Measurements from ENCODE around the gene SETD3.
"Not testable (repeated sequence)": the region's sequence is repeated elsewhere in the genome, so short reads cannot be mapped to it uniquely, and the experiment has no call there.

SETD3 gene

DNA sequence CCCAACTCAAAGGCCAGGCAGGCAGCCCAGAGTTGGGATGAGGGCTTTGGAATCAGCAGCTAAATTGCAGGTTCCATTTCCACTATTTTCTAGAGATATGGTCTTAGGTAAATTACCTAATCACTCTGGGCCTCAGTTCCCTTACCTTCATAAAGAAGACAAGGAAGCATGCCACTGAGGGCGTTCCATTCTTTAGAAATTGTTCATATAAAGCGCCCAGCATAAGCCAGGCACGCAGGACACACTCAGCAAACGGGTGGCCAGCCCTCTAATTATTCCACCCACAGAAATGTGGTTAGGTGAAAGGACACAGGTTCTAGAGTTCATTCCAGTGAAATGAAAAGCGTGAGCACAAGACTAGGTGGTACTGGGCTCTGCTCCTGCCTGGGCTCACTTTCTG lies 120.8 kb downstream of the SETD3 start:
- no peak for DNase-seq (ENCODE audit: low spot score)

GRCh38 chr14:99357916-99358390 lies 122.7 kb downstream of the SETD3 start:
- no peak for DNase-seq (ENCODE audit: low spot score)

DNA sequence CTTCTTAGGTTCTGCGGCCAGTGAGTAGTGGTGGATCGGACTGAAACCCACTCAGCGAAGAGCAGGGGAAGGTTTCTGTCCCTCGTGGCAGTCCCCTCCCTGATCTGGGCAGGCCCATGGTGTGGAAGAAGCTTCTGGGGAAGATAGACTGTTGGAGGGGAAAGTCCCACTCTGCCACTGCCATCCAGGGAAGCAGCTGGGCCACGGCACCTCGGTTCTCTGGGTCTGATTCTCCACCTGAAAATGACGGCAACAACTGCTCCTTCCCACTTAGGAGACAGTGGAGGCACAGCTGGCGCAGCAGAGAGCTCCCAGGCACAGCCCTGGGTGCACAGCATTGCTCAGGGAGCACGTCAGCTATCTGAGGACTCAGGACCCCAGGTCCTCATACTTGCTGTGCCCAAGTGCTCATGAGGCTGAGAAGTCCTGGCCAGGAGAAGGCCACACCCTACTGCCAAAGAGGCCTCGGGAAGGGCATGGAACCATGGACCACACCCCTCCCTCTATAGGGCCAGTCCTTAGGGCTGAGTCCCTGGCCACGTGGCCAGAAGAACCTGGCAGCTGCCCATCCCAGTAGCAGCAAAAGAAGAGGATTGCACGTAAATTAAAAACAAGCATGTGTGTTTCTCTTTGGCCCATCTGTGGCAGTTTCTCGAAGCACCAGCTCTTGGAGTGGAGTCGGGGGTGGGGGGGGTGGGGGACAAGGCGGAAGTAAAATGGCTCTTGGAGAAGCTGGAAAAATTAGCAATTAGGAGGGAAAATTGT lies 123.3 kb downstream of the SETD3 start:
- DNase-seq (ENCODE audit: low spot score): no peak

DNA sequence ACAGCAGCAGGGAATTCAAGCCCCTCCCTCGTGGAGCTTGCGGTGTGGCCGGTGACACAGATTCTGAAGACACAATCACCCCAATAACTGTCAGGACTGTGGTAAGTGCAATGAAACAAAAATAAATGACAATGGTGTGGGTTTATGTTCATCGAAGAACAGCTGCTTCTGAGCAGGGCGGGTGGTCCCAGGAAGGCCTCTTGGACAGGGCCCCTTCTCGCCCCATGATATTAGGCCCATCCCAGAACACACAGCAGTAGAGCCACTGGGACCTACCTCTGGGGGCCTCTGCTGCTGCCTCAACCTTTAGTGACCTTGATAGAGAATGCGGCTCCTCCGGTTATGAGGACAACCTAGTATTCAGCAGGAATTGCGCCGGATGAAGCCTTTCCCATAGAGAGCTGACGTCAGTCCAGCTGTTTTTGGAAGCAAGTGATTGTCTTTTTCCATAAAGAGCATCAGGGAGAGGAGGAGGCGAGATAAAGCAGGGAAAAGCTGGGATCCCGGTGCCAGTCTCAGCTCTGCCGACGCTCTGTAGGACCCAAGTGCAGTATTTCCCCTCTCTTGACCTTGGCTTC lies 124.5 kb downstream of the SETD3 start:
- DNase-seq (ENCODE audit: low spot score): no peak

DNA sequence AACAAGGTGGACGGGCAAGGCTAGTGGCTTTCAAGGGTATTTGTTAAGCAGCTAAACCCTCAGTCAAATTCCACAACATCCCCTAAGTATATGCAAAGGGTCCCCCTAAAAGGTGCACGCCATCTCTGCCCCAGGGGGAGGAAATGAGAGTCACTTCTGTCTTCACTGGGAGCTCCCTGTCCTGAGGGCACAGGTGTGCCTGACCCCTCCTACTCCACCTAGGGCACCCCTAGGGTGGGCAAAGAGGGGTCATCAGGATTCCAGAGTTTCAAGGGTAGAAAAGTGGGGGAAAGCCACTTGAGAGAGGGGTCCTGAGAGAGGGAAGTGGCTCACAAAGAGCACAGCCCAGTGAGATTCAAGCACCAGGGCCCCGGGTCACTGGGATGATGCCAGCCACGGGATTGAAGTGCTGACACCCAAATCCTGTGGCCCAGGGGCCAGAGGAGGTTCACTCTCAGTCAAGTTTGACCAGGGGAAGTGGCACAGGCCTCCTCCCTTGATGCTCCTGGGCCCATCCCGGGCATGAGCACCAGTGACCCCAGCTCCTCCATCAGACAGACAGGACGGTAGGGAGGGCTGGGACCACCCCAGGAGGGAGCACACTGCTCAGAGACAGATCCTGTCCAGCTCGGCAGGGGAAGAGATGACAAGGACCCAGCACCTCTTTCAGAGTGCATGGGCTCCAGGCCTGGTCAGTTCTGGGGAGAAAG lies 126.3 kb downstream of the SETD3 start:
- DNase-seq (ENCODE audit: low spot score): no peak

DNA sequence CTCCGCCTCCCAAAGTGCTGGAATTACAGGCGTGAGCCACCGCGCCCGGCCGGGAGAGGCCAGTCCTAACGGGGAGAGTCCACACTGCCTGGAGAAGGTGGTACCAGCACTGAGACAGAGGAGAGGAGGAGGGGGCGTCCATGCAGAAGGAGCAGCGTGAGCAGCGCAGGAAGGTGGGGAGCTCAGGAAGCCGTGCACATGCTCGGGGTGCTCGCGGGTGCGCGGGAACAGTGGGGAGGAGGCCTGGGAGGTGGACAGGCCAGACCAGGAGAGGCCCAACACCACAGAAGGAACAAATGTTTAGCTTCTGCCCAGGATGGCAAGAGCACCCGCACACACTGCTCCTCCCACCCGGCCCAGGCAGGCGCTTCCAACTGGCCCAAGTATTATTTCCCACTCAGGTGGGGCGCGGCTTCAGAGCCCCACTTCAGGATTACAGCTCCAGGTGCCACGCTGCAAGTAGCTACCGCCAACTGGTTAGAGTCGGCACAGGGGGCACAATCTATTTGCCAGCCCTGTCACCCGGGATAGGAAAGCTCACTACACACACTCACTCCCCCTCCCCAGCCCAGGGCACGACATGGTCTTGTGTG lies 127.9 kb downstream of the SETD3 start:
- DNase-seq (ENCODE audit: low spot score): no peak

- DNase-seq (ENCODE audit: low spot score): no peak
Measured at GRCh38 chr14:99351166-99352007, 129.3 kb downstream of the SETD3 start.

GRCh38 chr14:99350751-99351150 lies 129.9 kb downstream of the SETD3 start:
- no peak for DNase-seq (ENCODE audit: low spot score)

- DNase-seq (ENCODE audit: low spot score): no peak
Measured at GRCh38 chr14:99349721-99350495, 130.8 kb downstream of the SETD3 start.

DNA sequence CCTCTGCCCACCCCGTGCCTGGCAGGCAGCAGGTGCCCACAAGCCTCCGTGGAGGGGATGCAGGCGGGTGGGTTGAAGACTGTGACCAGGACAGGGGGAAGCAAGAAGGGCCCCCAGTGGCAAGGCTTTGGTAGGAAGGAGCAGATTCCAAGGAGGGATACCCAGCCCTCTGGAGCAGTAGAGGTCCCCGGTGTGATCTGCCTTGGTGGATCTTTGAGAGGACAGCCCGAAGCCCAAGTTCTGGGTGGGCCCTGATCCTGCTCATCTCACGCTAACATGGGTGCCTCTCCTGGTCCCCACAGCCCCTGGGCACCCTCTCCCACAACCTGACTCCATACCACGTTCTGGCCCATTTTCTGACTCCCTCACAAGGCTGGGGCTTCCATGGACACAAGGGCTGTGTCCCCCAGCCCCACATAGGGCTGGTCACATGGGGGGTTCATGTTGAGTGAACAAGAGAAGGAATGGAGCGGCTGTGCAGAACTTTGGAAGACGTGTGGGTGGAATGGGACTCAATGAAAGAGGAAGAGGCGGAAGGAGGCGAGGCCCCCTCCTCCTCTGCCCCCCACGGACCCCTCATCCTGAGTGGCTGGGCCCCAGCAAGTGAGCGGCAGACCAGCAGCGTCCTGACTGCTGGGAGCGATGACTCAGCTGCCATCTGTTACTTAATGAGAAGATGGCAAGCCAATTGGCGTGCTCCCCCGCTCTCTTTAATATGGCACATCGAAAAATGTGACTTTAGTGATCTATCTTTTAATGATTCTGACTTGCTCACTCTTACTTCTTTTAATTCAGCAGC lies 131.6 kb downstream of the SETD3 start:
- no peak for DNase-seq (ENCODE audit: low spot score)

GRCh38 chr14:99348231-99348630 lies 132.4 kb downstream of the SETD3 start:
- DNase-seq (ENCODE audit: low spot score): not testable (repeated sequence)
